Measurements from ENCODE around the gene COPS8.
A peak's percentile ranks its signal among the peaks of the same experiment; 100 is the strongest.

The COPS8 gene

GRCh38 chr2:237060534-237061312 lies 25.0 kb upstream of the COPS8 start:
- DNase-seq = peak; percentile 71
- Histone ChIP-seq H3K14ac (ENCODE audit: low read length in 2 of 2) (no peak overlapping the region), H3K79me1 (replicated peaks; ENCODE audit: low read length, poor library complexity, severe bottlenecking) (no peaks in the 10 kb centered on the region), H3K4me3 (ENCODE audit: insufficient read depth in 1 of 2, low read depth in 1 of 2, low read length in 2 of 2) (no peak overlapping the region), H3K27me3 (ENCODE audit: control insufficient read depth in 1 of 2, insufficient read depth in 1 of 2, low read length in 2 of 2) (peaks cover 0 to 4% of the 10 kb centered on the region in 2 experiments), H2BK5ac (ENCODE audit: low read depth, low read length, poor library complexity, severe bottlenecking) (no peak overlapping the region), H3K23ac (ENCODE audit: low read length in 2 of 2) (no peak overlapping the region), H3K4ac (ENCODE audit: low read depth in 1 of 2, low read length in 2 of 2) (no peak overlapping the region), H2AK5ac (ENCODE audit: low read length, severe bottlenecking) (no peak overlapping the region), H3K9me3 (ENCODE audit: control insufficient read depth, low read length) (no peaks in the 10 kb centered on the region), H3K36me3 (ENCODE audit: control insufficient read depth in 1 of 2, insufficient read depth in 2 of 2, low read depth in 1 of 2, low read length in 2 of 2) (no peaks in the 10 kb centered on the region), H3K4me2 (ENCODE audit: low read length, poor library complexity, severe bottlenecking) (no peak overlapping the region), H3K27ac (ENCODE audit: low read length, poor library complexity, severe bottlenecking) (no peak overlapping the region), H4K8ac (ENCODE audit: low read length) (no peak overlapping the region), H2AFZ (ENCODE audit: low read depth, low read length) (no peak overlapping the region), H3K9ac (ENCODE audit: low read length) (peak overlapping the region; percentile 74), H2BK12ac (ENCODE audit: low read length in 2 of 2) (peak overlapping the region in 1 of 2 experiments; percentile 49), H4K91ac (ENCODE audit: low read length) (no peak overlapping the region), H3K18ac (ENCODE audit: low read depth in 1 of 2, low read length in 2 of 2) (no peak overlapping the region), H2BK120ac (ENCODE audit: low read depth, low read length) (no peak overlapping the region), H2BK15ac (ENCODE audit: low read depth, poor library complexity, severe bottlenecking) (no peak overlapping the region), H3K4me1 (ENCODE audit: control insufficient read depth, insufficient read depth, low read depth, low read length) (peaks cover 4% of the 10 kb centered on the region)
- 39% methylated on average over 15 of the region's 15 CpGs for WGBS

GRCh38 chr2:237061356-237061755 lies 24.3 kb upstream of the COPS8 start:
- Histone ChIP-seq H3K18ac (ENCODE audit: low read depth in 1 of 2, low read length in 2 of 2) (no peak overlapping the region), H3K4ac (ENCODE audit: low read depth in 1 of 2, low read length in 2 of 2) (no peak overlapping the region), H3K14ac (ENCODE audit: low read length in 2 of 2) (no peak overlapping the region), H2AFZ (ENCODE audit: low read depth, low read length) (no peak overlapping the region), H2BK15ac (ENCODE audit: low read depth, poor library complexity, severe bottlenecking) (no peak overlapping the region), H2AK5ac (ENCODE audit: low read length, severe bottlenecking) (no peak overlapping the region), H2BK5ac (ENCODE audit: low read depth, low read length, poor library complexity, severe bottlenecking) (no peak overlapping the region), H3K9ac (ENCODE audit: low read length) (no peak overlapping the region), H3K27ac (ENCODE audit: low read length, poor library complexity, severe bottlenecking) (no peak overlapping the region), H3K4me1 (ENCODE audit: control insufficient read depth, insufficient read depth, low read depth, low read length) (peaks cover 4% of the 10 kb centered on the region), H4K8ac (ENCODE audit: low read length) (no peak overlapping the region), H2BK12ac (ENCODE audit: low read length in 2 of 2) (no peak overlapping the region), H3K9me3 (ENCODE audit: control insufficient read depth, low read length) (no peaks in the 10 kb centered on the region), H3K79me1 (replicated peaks; ENCODE audit: low read length, poor library complexity, severe bottlenecking) (no peaks in the 10 kb centered on the region), H4K91ac (ENCODE audit: low read length) (no peak overlapping the region), H3K4me3 (ENCODE audit: insufficient read depth in 1 of 2, low read depth in 1 of 2, low read length in 2 of 2) (no peak overlapping the region), H3K4me2 (ENCODE audit: low read length, poor library complexity, severe bottlenecking) (no peak overlapping the region), H3K27me3 (ENCODE audit: control insufficient read depth in 1 of 2, insufficient read depth in 1 of 2, low read length in 2 of 2) (peaks cover 0 to 4% of the 10 kb centered on the region in 2 experiments), H3K36me3 (ENCODE audit: control insufficient read depth in 1 of 2, insufficient read depth in 2 of 2, low read depth in 1 of 2, low read length in 2 of 2) (no peaks in the 10 kb centered on the region), H2BK120ac (ENCODE audit: low read depth, low read length) (no peak overlapping the region), H3K23ac (ENCODE audit: low read length in 2 of 2) (no peak overlapping the region)
- no peak for DNase-seq
- 82% methylated on average over 10 of the region's 12 CpGs for WGBS

DNA sequence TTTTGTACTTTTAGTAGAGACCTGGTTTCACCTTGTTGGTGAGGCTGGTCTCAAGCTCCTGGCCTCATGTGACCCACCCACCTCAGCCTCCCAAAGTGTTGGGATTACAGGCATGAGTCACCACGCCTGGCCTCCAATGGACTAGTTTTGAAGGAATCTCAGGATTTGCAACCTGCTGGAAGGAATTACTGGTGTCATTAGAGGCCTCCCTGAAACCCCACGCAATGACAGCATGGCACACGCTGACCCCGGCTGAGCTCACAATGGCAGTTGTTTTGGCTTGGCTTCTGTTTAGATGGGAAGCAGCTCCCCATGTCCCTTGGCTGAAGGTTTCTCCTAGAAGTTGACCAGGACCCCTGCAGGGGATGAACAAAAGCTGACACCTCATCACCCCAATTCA lies 23.1 kb upstream of the COPS8 start:
- peaks cover 0 to 4% of the 10 kb centered on the region in 2 experiments for H3K27me3 ChIP-seq (ENCODE audit: control insufficient read depth in 1 of 2, insufficient read depth in 1 of 2, low read length in 2 of 2)
- no peaks in the 10 kb centered on the region for H3K79me1 ChIP-seq (replicated peaks; ENCODE audit: low read length, poor library complexity, severe bottlenecking)
- H4K91ac ChIP-seq (ENCODE audit: low read length) = no peak overlapping the region
- H3K23ac ChIP-seq (ENCODE audit: low read length in 2 of 2) = no peak overlapping the region
- no peak overlapping the region for H3K4ac ChIP-seq (ENCODE audit: low read depth in 1 of 2, low read length in 2 of 2)
- H3K9me3 ChIP-seq (ENCODE audit: control insufficient read depth, low read length) = no peaks in the 10 kb centered on the region
- no peak overlapping the region for H2AFZ ChIP-seq (ENCODE audit: low read depth, low read length)
- H2BK120ac ChIP-seq (ENCODE audit: low read depth, low read length) = no peak overlapping the region
- peaks cover 4% of the 10 kb centered on the region for H3K4me1 ChIP-seq (ENCODE audit: control insufficient read depth, insufficient read depth, low read depth, low read length)
- H2BK15ac ChIP-seq (ENCODE audit: low read depth, poor library complexity, severe bottlenecking) = no peak overlapping the region
- H3K4me2 ChIP-seq (ENCODE audit: low read length, poor library complexity, severe bottlenecking) = no peak overlapping the region
- no peak overlapping the region for H4K8ac ChIP-seq (ENCODE audit: low read length)
- H2AK5ac ChIP-seq (ENCODE audit: low read length, severe bottlenecking) = no peak overlapping the region
- H3K14ac ChIP-seq (ENCODE audit: low read length in 2 of 2) = no peak overlapping the region
- H3K4me3 ChIP-seq (ENCODE audit: insufficient read depth in 1 of 2, low read depth in 1 of 2, low read length in 2 of 2) = no peak overlapping the region
- no peak overlapping the region for H2BK12ac ChIP-seq (ENCODE audit: low read length in 2 of 2)
- WGBS = 85% methylated on average over 4 of the region's 4 CpGs
- H3K36me3 ChIP-seq (ENCODE audit: control insufficient read depth in 1 of 2, insufficient read depth in 2 of 2, low read depth in 1 of 2, low read length in 2 of 2) = no peaks in the 10 kb centered on the region
- H2BK5ac ChIP-seq (ENCODE audit: low read depth, low read length, poor library complexity, severe bottlenecking) = no peak overlapping the region
- H3K18ac ChIP-seq (ENCODE audit: low read depth in 1 of 2, low read length in 2 of 2) = no peak overlapping the region
- H3K9ac ChIP-seq (ENCODE audit: low read length) = no peak overlapping the region
- DNase-seq = no peak
- H3K27ac ChIP-seq (ENCODE audit: low read length, poor library complexity, severe bottlenecking) = no peak overlapping the region

DNA sequence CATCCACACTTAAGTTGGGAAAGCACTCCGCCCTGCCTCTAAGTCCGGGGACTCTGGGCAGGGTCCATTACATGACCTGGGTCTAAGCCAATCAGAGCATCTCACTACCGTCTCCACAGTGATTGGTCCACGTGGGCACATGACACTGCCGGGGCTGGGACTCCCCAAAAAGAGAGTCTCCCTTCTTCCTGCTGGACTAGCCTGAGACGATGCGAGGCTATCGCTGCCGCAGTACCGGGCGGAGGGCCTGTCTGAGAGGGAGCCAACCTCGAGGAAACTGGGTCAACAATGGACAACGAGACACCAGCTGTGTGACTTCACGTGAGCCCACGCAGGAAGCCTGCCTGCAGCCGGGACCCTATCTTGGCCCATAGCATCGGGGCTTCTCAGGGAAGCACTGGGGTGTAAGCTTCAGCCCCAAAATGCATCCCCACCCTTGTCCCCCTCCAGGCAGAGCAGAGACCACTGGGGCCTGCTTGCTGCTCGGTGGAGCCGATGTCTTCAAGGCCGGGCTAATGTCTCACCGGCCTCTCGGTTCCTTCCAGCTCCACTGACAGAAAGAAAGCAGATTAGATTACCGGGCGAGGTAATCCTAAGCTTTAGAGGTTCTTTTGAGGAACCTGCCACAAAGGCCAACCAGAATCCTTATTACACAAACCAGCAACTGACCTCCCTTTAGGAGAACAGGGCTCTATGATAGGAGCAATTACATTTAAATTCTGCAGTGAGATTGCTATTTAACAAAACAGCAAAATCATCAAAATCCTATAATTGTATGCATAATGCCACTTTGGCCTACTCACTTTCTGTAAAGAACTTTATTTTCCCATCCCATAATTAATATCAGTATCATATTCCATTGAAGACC lies 21.3 kb upstream of the COPS8 start:
- Histone ChIP-seq H2BK120ac (ENCODE audit: low read depth, low read length) (no peak overlapping the region), H3K4me2 (ENCODE audit: low read length, poor library complexity, severe bottlenecking) (no peak overlapping the region), H3K4me3 (ENCODE audit: insufficient read depth in 1 of 2, low read depth in 1 of 2, low read length in 2 of 2) (no peak overlapping the region), H2BK15ac (ENCODE audit: low read depth, poor library complexity, severe bottlenecking) (no peak overlapping the region), H3K9ac (ENCODE audit: low read length) (no peak overlapping the region), H3K4ac (ENCODE audit: low read depth in 1 of 2, low read length in 2 of 2) (no peak overlapping the region), H3K4me1 (ENCODE audit: control insufficient read depth, insufficient read depth, low read depth, low read length) (peaks cover 4% of the 10 kb centered on the region), H3K23ac (ENCODE audit: low read length in 2 of 2) (no peak overlapping the region), H2AFZ (ENCODE audit: low read depth, low read length) (no peak overlapping the region), H3K27me3 (ENCODE audit: control insufficient read depth in 1 of 2, insufficient read depth in 1 of 2, low read length in 2 of 2) (peaks cover 0 to 4% of the 10 kb centered on the region in 2 experiments), H4K91ac (ENCODE audit: low read length) (no peak overlapping the region), H3K79me1 (replicated peaks; ENCODE audit: low read length, poor library complexity, severe bottlenecking) (no peaks in the 10 kb centered on the region), H3K9me3 (ENCODE audit: control insufficient read depth, low read length) (no peaks in the 10 kb centered on the region), H4K8ac (ENCODE audit: low read length) (no peak overlapping the region), H2BK12ac (ENCODE audit: low read length in 2 of 2) (no peak overlapping the region), H3K36me3 (ENCODE audit: control insufficient read depth in 1 of 2, insufficient read depth in 2 of 2, low read depth in 1 of 2, low read length in 2 of 2) (no peaks in the 10 kb centered on the region), H3K18ac (ENCODE audit: low read depth in 1 of 2, low read length in 2 of 2) (no peak overlapping the region), H3K14ac (ENCODE audit: low read length in 2 of 2) (peak overlapping the region in 1 of 2 experiments; percentile 18), H3K27ac (ENCODE audit: low read length, poor library complexity, severe bottlenecking) (no peak overlapping the region), H2BK5ac (ENCODE audit: low read depth, low read length, poor library complexity, severe bottlenecking) (no peak overlapping the region), H2AK5ac (ENCODE audit: low read length, severe bottlenecking) (no peak overlapping the region)
- DNase-seq = no peak
- WGBS = 96% methylated on average over 24 of the region's 24 CpGs

Data from mesenchymal stem cell (in vitro differentiated cells and primary cell).